Esophagus muscularis mucosa (tissue), 4 donors: Measurements from ENCODE around the gene GPATCH8. TPM values are rescaled to one million over a fixed set of nuclear protein-coding genes. Genes with fewer than 3 reads are reported as not detected.
A peak's percentile ranks its signal among the peaks of the same experiment; 100 is the strongest.
"Not testable (repeated sequence)": the region's sequence is repeated elsewhere in the genome, so short reads cannot be mapped to it uniquely, and the experiment has no call there.

ENCODE experiments used
- DNase-seq: peaks from one replicate; pipeline ENCODE4 v3.0.0-alpha.2; 2017; ENCODE audit errors: extremely low spot score
- H3K27ac ChIP-seq, 4 donors: fragments of 200-600 bp; sonication (generic); replicated peaks in 1 of 4; 1 replicate in 3 of 4; 2 replicates in 1 of 4; pipeline ENCODE4 v1.5.1; 2016 to 2019; ENCODE audit warnings: mild to moderate bottlenecking in 1 of 4
- H3K27me3 ChIP-seq, 4 donors: fragments of 200-600 bp; sonication (generic); one replicate each; pipeline versions ENCODE4 v1.5.1 to v1.6.0; 2016 to 2019
- H3K36me3 ChIP-seq, 4 donors: fragments of 200-600 bp; sonication (generic); one replicate each; pipeline ENCODE4 v1.5.1; 2016 to 2019
- H3K4me1 ChIP-seq, 4 donors: fragments of 200-600 bp; sonication (generic); one replicate each; pipeline ENCODE4 v1.5.1; 2016 to 2019
- H3K4me3 ChIP-seq, 4 donors: fragments of 200-600 bp; sonication (generic); 1 replicate in 2 of 4; 2 replicates in 2 of 4; pipeline ENCODE4 v1.5.1; 2016 to 2019; ENCODE audit warnings: mild to moderate bottlenecking in 4 of 4, moderate library complexity in 1 of 4
- H3K9me3 ChIP-seq, 4 donors: fragments of 200-600 bp; sonication (generic); 1 replicate in 3 of 4; 2 replicates in 1 of 4; pipeline ENCODE4 v1.5.1; 2016 to 2019
- EP300 ChIP-seq: sonication (generic); formaldehyde crosslinking; IDR thresholded peaks from one replicate; pipeline ENCODE4 v1.6.1; 2017; ENCODE audit warnings: antibody characterized with exemption
- POLR2A ChIP-seq: fragments of 450-650 bp; IDR thresholded peaks from one replicate; pipeline ENCODE4 v1.6.1; 2017; ENCODE audit warnings: antibody characterized with exemption, moderate library complexity, mild to moderate bottlenecking, low read depth
- POLR2AphosphoS5 ChIP-seq, 2 donors: sonication (generic); formaldehyde crosslinking; IDR thresholded peaks; one replicate each; pipeline ENCODE4 v1.6.1; 2017; ENCODE audit warnings: antibody characterized with exemption in 2 of 2
- WGBS: methylation state at CpG from one replicate; pipeline ENCODE4 v1.1.5; 2018; 5-methylcytosine and 5-hydroxymethylcytosine counted together
- intact Hi-C: fragments of 100-400 bp; cut with DNase I; formaldehyde crosslinking; loops from one replicate; pipeline ENCODE4 v1.15.1; 2023
- total RNA-seq, 4 donors: library from RNA; depleted of rRNA; stranded (reverse); fragments of >200 nt; gene quantifications; one replicate each; pipeline versions ENCODE4 v1.1.0 to v1.2.1, GENCODE V29; 2016
- TF ChIP-seq, protein P1 (sequence below), 3 experiments: fragments of 200-600 bp in 2 of 3; fragments of 450-650 bp in 1 of 3; sonication (generic) in 2 of 3; IDR thresholded peaks; one replicate each; pipeline ENCODE4 v1.5.1; 2017 to 2019; ENCODE audit warnings: antibody characterized with exemption in 3 of 3, mild to moderate bottlenecking in 2 of 3, moderate library complexity in 1 of 3

The GPATCH8 gene
- total RNA-seq, 4 donors from 2014 or later = 21.0 to 51.1 (median 27.9) TPM

DNA sequence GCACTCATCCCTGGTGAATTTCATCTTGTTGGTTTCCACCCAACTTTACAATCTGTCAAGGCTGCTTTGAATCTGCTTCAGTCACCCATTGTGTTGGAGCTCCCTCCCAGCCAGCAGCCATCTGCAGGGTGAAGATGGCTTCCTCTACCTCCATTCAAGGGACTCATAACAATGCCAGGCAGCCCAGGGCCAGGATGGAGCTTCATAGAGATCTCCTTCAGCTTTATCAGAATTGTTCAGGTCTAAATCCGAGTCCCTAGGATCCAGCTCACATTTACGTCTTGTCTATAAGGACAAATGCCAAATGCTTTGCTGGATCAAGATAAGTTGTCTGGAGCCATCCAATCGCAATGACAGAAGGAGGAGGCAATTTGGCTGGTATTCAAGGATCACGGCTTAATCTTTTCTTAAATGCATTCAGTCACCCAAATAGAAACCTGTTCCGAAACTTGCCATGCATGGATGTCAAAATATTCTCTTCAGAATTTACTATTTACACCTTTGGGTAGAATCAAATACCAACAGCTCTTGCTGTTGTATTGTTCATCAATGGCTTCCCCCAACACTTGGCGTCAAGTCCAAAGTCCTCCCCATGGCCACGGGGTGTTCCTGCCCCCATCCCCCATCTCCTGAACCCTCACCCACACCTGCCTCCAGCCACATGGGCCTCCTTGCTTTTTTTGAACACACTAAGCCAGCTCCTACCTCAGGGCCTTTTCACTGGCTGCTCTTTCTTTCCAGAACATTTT, 135.8 kb downstream of the GPATCH8 start:
- intact Hi-C loops = no loop called here
- peaks cover 0 to 58% (median 5%) of the 10 kb centered on the region in 4 donors for H3K27me3 ChIP-seq
- 76% methylated on average over 7 of the region's 7 CpGs for WGBS
- H3K4me3 ChIP-seq = no peak overlapping the region
- DNase-seq = no peak
- peaks cover 11 to 18% (median 17%) of the 10 kb centered on the region in 4 donors for H3K4me1 ChIP-seq
- TF ChIP-seq POLR2AphosphoS5 (IDR thresholded peaks at IDR 0.05) (no peak), EP300 (no peak)
- TF ChIP-seq, protein P1, sequence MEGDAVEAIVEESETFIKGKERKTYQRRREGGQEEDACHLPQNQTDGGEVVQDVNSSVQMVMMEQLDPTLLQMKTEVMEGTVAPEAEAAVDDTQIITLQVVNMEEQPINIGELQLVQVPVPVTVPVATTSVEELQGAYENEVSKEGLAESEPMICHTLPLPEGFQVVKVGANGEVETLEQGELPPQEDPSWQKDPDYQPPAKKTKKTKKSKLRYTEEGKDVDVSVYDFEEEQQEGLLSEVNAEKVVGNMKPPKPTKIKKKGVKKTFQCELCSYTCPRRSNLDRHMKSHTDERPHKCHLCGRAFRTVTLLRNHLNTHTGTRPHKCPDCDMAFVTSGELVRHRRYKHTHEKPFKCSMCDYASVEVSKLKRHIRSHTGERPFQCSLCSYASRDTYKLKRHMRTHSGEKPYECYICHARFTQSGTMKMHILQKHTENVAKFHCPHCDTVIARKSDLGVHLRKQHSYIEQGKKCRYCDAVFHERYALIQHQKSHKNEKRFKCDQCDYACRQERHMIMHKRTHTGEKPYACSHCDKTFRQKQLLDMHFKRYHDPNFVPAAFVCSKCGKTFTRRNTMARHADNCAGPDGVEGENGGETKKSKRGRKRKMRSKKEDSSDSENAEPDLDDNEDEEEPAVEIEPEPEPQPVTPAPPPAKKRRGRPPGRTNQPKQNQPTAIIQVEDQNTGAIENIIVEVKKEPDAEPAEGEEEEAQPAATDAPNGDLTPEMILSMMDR (IDR thresholded peaks at IDR 0.05) = no peak
- H3K36me3 ChIP-seq = no peaks in the 10 kb centered on the region
- no peak overlapping the region for H3K27ac ChIP-seq
- H3K9me3 ChIP-seq = no peaks in the 10 kb centered on the region

DNA sequence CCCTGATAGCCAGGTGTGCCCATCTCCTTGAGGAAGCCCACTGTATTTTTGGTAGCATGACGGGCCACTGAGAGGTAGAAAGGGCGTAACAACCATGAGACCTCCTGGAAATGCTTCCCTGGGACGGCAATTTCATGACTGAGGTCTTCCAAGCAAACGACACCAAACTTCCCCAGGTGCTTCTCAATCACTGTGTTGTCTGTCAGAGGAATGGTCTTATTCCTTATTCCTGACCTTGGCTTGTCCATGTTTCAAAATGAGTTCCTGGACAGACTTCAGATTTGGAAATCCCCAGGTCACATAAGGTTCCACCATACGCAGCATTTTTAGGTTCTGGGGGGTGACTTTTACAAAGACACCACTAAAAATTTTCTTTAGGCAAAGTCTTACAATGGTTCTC, 138.2 kb downstream of the GPATCH8 start:
- H3K4me3 ChIP-seq, H3K27ac ChIP-seq, H3K36me3 ChIP-seq, intact Hi-C loops, DNase-seq, H3K9me3 ChIP-seq: not testable (repeated sequence)
- Histone ChIP-seq H3K27me3 (peaks cover 0 to 47% (median 5%) of the 10 kb centered on the region in 4 donors), H3K4me1 (peaks cover 18 to 30% (median 24%) of the 10 kb centered on the region in 4 donors)
- WGBS = 82% methylated on average over 5 of the region's 5 CpGs

DNA sequence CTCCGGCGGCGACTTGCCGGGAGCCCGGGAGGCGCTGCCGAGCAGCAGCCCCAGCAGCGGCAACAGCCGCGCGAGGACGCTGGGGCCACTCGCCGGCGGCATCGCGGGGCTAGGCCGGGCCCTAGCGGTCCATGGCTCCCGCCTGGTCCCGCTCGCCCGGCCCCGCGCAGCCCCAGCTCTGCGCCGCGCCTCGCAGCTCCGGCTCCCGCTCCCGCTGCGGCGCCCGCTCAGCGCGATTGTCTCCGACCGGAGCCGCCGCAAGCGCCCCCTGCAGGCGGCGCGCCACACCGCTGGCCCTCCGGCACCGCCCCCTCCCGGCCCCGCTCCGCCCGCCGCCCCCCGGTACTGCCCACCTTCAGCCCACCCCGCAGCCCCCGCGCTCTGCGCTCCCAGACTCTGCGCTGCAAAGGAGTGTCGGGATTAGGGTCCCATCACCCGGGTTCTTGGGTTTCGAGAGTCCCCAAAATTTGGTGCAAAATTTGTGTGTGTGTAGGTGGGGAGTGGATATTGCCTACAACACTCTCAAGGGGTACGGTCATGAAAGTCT, 139.5 kb downstream of the GPATCH8 start, which contains the start of gene FAM171A2:
Gene FAM171A2, minus strand, starts transcription at position 241 of the 547 bp plus-strand sequence. Its CDS starts 139 bp downstream, at position 102.
- H3K4me1 ChIP-seq = peaks cover 18 to 30% (median 24%) of the 10 kb centered on the region in 4 donors
- H3K4me3 ChIP-seq = peak within 1 kb of the TSS; percentile 66 to 72 (median 68)
- H3K27me3 ChIP-seq = peaks cover 0 to 35% (median 2%) of the 10 kb centered on the region in 4 donors
- no peak for DNase-seq
- no peaks in the 10 kb centered on the region for H3K36me3 ChIP-seq
- TF ChIP-seq POLR2AphosphoS5 (IDR thresholded peaks at IDR 0.05) = no peak
- TF ChIP-seq, protein P1 (IDR thresholded peaks at IDR 0.05) = peak; percentile 61 to 89 (median 78)
- H3K27ac ChIP-seq = peak within 1 kb of the TSS in 3 of 4 donors; percentile 18 to 46 (median 45)
- 3% methylated on average over 5 of the region's 63 CpGs for WGBS
- intact Hi-C loops = no loop called here
- no peaks in the 10 kb centered on the region for H3K9me3 ChIP-seq

DNA sequence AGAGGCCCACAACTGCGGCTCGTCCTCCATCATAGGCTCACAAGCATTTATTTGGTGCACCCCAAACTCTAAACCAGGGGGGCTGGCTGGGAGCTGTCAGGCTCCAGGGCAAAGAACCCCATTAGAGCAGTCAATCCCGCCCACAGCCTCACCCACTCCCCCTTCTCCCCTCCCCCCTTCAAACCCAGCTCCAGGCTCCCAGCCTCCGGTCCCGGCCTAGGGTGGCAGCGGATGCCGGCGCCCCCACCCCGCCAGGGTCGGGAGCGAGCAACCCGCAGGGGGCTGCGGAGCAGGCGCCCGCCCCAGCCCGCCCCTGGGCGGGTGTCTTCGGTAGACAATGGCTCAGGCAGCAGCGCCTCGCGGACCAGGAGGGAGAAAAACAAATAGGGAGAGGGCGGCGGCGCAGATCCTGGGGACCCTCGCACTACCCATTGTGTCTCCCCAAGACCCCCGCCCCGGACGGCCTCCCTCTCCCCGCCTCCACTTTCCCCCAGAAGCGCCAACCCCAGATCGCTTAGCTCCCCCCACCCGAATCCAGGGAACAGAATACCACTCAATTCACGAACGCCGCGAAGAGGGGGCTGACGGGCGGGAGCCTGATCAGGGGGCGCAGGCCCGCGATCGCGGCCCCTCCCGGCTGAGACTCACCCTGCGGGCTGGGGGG, 140.1 kb downstream of the GPATCH8 start:
- peak overlapping the region; percentile 66 to 72 (median 68) for H3K4me3 ChIP-seq
- H3K27me3 ChIP-seq = peaks cover 0 to 30% (median 0%) of the 10 kb centered on the region in 4 donors
- H3K27ac ChIP-seq = peak overlapping the region in 3 of 4 donors; percentile 18 to 46 (median 45)
- intact Hi-C loops = no loop called here
- 1% methylated on average over 27 of the region's 45 CpGs for WGBS
- peaks cover 18 to 30% (median 24%) of the 10 kb centered on the region in 4 donors for H3K4me1 ChIP-seq
- DNase-seq = no peak
- no peaks in the 10 kb centered on the region for H3K36me3 ChIP-seq
- H3K9me3 ChIP-seq = no peaks in the 10 kb centered on the region
- TF ChIP-seq POLR2A (no peak), EP300 (no peak), POLR2AphosphoS5 (IDR thresholded peaks at IDR 0.05) (no peak)
- TF ChIP-seq, protein P1 (IDR thresholded peaks at IDR 0.05) = no peak

DNA sequence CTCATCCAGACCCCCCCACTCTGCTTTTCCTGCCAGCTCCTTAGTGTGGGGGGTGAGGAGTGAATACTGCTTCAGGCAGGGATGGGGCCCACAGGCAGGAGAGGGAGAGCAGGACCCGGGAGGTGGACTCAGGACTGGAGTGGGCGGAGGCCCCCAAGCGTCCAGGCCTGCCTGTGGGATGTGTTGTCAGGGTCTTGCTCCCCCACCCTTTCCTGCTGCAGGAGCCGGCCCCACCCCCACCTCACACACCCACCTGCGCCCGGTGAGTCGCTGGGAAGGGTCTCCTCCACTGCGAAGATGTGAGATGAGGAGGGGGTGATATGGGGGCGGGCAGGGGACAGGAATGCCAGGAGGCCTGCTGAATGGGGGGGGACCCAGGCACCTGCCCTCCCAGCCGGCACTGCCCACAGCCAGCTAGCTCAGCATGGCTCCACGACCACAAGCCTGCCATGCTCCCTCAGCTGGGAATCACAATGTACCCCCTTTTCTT, 140.7 kb downstream of the GPATCH8 start:
- no peak for DNase-seq

More for the DNA sequence above, 140.7 kb downstream of the GPATCH8 start:
- H3K27ac ChIP-seq = no peak overlapping the region
- peaks cover 18 to 30% (median 24%) of the 10 kb centered on the region in 4 donors for H3K4me1 ChIP-seq
- H3K9me3 ChIP-seq = no peaks in the 10 kb centered on the region
- 15% methylated on average over 8 of the region's 11 CpGs for WGBS
- H3K36me3 ChIP-seq = no peaks in the 10 kb centered on the region
- peaks cover 0 to 30% (median 0%) of the 10 kb centered on the region in 4 donors for H3K27me3 ChIP-seq
- TF ChIP-seq POLR2AphosphoS5 (IDR thresholded peaks at IDR 0.05) (no peak), EP300 (no peak), POLR2A (no peak)
- TF ChIP-seq, protein P1 (IDR thresholded peaks at IDR 0.05) = no peak
- peak overlapping the region; percentile 66 to 72 (median 68) for H3K4me3 ChIP-seq
- intact Hi-C loops = no loop called here
